RWPE2 (cell line): Measurements from ENCODE around the gene CHIC1.
"Not testable (repeated sequence)": the region's sequence is repeated elsewhere in the genome, so short reads cannot be mapped to it uniquely, and the experiment has no call there.

ENCODE experiments used
- ATAC-seq: fragments of 200-7000 bp; cut with Tn5 transposase; 3 replicates; pipeline ENCODE4 v1.9.1; 2021; ENCODE audit warnings: low read depth
- DNase-seq: peaks from one replicate; pipeline ENCODE4 v3.0.0-alpha.2; 2020; ENCODE audit warnings: low spot score
- H3K27ac ChIP-seq: fragments of 450-650 bp; 2 replicates; pipeline ENCODE4 v1.5.1; 2017; ENCODE audit warnings: mild to moderate bottlenecking; ENCODE audit not compliant: poor library complexity, severe bottlenecking
- H3K27me3 ChIP-seq: fragments of 250-450 bp; sonication (Bioruptor Pico); 2 replicates; pipeline ENCODE4 v1.5.1; 2021; ENCODE audit warnings: mild to moderate bottlenecking, moderate library complexity; ENCODE audit not compliant: insufficient read depth, poor library complexity, severe bottlenecking
- H3K36me3 ChIP-seq: fragments of 250-450 bp; sonication (Bioruptor Pico); 2 replicates; pipeline ENCODE4 v1.5.1; 2020; ENCODE audit warnings: low read depth, mild to moderate bottlenecking, moderate library complexity
- H3K4me1 ChIP-seq: fragments of 250-450 bp; sonication (Bioruptor Pico); 2 replicates; pipeline ENCODE4 v1.5.1; 2021; ENCODE audit warnings: mild to moderate bottlenecking, moderate library complexity; ENCODE audit not compliant: insufficient read depth, poor library complexity, severe bottlenecking
- H3K4me3 ChIP-seq: fragments of 250-450 bp; sonication (Bioruptor Pico); 2 replicates; pipeline ENCODE4 v1.5.1; 2021; ENCODE audit warnings: mild to moderate bottlenecking, moderate library complexity; ENCODE audit not compliant: severe bottlenecking
- H3K9me3 ChIP-seq: fragments of 250-450 bp; sonication (Bioruptor Pico); 2 replicates; pipeline ENCODE4 v1.5.1; 2021; ENCODE audit warnings: mild to moderate bottlenecking, moderate library complexity; ENCODE audit not compliant: severe bottlenecking
- CTCF ChIP-seq: fragments of 450-650 bp; IDR thresholded peaks from one replicate; pipeline ENCODE4 v1.5.1; 2017; ENCODE audit warnings: mild to moderate bottlenecking, moderate library complexity; ENCODE audit not compliant: poor library complexity, severe bottlenecking

Gene CHIC1

GRCh38 chrX:73615022-73615421 is 52.0 kb downstream of the CHIC1 start:
- Histone ChIP-seq H3K4me1 (no peaks in the 10 kb centered on the region), H3K27ac (no peak overlapping the region), H3K36me3 (no peaks in the 10 kb centered on the region), H3K9me3 (no peaks in the 10 kb centered on the region), H3K27me3 (no peaks in the 10 kb centered on the region), H3K4me3 (no peak overlapping the region)
- ATAC-seq = no peak
- DNase-seq = no peak
- no peak for TF ChIP-seq CTCF

DNA sequence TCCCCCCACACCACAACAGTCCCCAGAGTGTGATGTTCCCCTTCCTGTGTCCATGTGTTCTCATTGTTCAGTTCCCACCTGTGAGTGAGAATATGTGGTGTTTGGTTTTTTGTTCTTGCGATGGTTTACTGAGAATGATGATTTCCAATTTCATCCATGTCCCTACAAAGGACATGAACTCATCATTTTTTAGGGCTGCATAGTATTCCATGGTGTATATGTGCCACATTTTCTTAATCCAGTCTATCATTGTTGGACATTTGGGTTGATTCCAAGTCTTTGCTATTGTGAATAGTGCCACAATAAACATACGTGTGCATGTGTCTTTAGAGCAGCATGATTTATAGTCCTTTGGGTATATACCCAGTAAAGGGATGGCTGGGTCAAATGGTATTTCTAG is 78.7 kb downstream of the CHIC1 start:
- not testable (repeated sequence) for H3K4me1 ChIP-seq, H3K27ac ChIP-seq, H3K36me3 ChIP-seq, DNase-seq, H3K9me3 ChIP-seq, H3K4me3 ChIP-seq, ATAC-seq, H3K27me3 ChIP-seq

DNA sequence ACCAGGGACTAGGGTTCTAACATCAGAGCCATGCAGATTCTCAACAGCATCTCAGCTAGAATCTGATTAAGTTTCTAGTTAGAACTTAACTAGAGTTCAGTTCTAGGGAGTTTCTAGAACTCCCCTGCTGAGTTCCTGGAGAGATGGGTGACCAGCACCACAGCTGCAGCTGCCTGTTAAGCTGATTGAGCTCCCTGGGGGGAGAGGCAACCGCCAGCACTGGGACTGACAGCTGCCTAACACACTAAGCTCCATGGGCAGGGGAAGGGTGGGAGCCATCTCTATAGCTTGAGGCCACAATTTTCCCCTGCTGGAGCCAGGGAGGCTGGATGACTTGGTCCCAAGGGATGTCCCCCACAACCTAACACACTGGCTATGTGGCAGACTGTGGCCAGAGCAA is 84.2 kb downstream of the CHIC1 start:
- Histone ChIP-seq H3K36me3 (no peaks in the 10 kb centered on the region), H3K4me3 (no peak overlapping the region), H3K9me3 (no peaks in the 10 kb centered on the region), H3K4me1 (no peaks in the 10 kb centered on the region), H3K27ac (no peak overlapping the region), H3K27me3 (no peaks in the 10 kb centered on the region)
- no peak for DNase-seq
- TF ChIP-seq CTCF = no peak
- ATAC-seq = no peak

GRCh38 chrX:73647632-73648322 is 84.8 kb downstream of the CHIC1 start:
- H3K27ac ChIP-seq = no peak overlapping the region
- no peak for TF ChIP-seq CTCF
- ATAC-seq (no peak), DNase-seq (no peak)
- no peaks in the 10 kb centered on the region for H3K9me3 ChIP-seq
- no peaks in the 10 kb centered on the region for H3K36me3 ChIP-seq
- H3K27me3 ChIP-seq = no peaks in the 10 kb centered on the region
- H3K4me1 ChIP-seq = no peaks in the 10 kb centered on the region
- no peak overlapping the region for H3K4me3 ChIP-seq

DNA sequence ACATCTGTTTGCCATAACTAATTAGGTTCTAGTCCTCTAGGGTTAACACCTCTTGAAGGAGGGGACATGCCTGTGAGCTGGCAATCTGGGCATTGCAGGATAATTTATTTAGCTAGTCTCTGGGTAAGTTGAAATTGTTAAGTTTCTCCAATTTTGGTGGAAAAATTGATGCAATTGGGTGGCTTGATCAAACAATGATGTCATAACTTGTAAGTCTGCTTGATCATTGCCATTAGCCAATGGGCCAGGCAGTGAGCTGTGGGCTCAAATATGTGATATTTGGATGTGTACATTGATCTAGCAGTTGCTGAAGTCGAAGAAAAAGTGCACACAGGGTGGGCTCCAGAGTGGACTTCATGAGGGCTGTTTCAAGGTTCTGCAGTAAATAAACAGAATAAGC is 98.3 kb downstream of the CHIC1 start:
- H3K27ac ChIP-seq, ATAC-seq, DNase-seq, H3K9me3 ChIP-seq, H3K36me3 ChIP-seq, H3K4me1 ChIP-seq, H3K27me3 ChIP-seq, H3K4me3 ChIP-seq: not testable (repeated sequence)

GRCh38 chrX:73668779-73669178 is 105.8 kb downstream of the CHIC1 start:
- TF ChIP-seq CTCF = no peak
- no peaks in the 10 kb centered on the region for H3K4me1 ChIP-seq
- H3K36me3 ChIP-seq = no peaks in the 10 kb centered on the region
- no peak overlapping the region for H3K4me3 ChIP-seq
- H3K9me3 ChIP-seq = no peaks in the 10 kb centered on the region
- DNase-seq (no peak), ATAC-seq (no peak)
- H3K27ac ChIP-seq = no peak overlapping the region
- H3K27me3 ChIP-seq = no peaks in the 10 kb centered on the region
